Measurements from ENCODE around the gene ANO10. TPM values are rescaled to one million over a fixed set of nuclear protein-coding genes. Genes with fewer than 3 reads are reported as not detected.

The ANO10 gene
- total and polyA plus RNA-seq, 11 donors, result 8.3 to 29.8 (median 15.8) TPM

- no peaks in the 10 kb centered on the region for H3K36me3 ChIP-seq
- no peak for DNase-seq
Measured at GRCh38 chr3:43526956-43527355, 94.9 kb downstream of the ANO10 start.

DNA sequence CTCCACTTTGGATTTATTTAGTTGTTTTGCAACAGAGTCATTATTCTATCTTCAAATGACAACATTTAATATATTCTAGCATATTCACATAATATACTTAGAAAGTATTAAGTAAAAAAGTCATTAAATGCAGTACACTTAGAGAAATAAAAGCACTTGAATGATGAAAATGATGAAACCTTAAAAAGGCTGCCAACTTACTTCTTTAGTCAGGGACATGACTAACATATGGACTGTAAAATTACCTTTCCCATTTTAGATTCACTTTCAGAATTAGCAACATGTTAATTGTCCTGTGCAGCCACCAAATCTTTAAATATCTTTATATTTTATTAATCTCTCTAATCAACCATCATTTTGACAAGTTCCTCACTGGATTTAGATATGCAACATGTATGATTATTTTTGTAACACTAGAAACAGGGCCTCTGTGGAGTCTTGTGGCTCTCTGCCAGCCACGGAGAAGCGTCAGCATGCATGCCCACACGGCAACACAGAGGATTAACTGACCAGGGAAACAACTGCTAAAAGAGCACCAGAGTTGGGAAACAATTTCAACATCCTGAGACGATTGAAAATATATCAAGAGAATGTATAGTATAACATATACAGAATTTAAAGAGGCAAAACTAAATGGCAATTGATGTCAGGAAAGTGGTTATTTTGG is 95.7 kb downstream of the ANO10 start:
- H3K27me3 ChIP-seq, result no peaks in the 10 kb centered on the region
- TF ChIP-seq POLR2A (IDR thresholded peaks at IDR 0.05), result no peak
- TF ChIP-seq, protein P1, sequence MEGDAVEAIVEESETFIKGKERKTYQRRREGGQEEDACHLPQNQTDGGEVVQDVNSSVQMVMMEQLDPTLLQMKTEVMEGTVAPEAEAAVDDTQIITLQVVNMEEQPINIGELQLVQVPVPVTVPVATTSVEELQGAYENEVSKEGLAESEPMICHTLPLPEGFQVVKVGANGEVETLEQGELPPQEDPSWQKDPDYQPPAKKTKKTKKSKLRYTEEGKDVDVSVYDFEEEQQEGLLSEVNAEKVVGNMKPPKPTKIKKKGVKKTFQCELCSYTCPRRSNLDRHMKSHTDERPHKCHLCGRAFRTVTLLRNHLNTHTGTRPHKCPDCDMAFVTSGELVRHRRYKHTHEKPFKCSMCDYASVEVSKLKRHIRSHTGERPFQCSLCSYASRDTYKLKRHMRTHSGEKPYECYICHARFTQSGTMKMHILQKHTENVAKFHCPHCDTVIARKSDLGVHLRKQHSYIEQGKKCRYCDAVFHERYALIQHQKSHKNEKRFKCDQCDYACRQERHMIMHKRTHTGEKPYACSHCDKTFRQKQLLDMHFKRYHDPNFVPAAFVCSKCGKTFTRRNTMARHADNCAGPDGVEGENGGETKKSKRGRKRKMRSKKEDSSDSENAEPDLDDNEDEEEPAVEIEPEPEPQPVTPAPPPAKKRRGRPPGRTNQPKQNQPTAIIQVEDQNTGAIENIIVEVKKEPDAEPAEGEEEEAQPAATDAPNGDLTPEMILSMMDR (IDR thresholded peaks at IDR 0.05), result no peak
- peaks cover 0 to 5% (median 0%) of the 10 kb centered on the region in 12 donors for H3K4me1 ChIP-seq
- intact Hi-C loops (cut with DNase I), result no loop called here
- ATAC-seq, result no peak
- H3K9me3 ChIP-seq, result peaks cover 0 to 11% (median 0%) of the 10 kb centered on the region in 12 donors
- H3K4me3 ChIP-seq, result no peak overlapping the region
- no peak overlapping the region for H3K27ac ChIP-seq
- WGBS, 4 donors, result 78 to 85% (median 84%) methylated on average over 4 of the region's 4 CpGs
- H3K36me3 ChIP-seq, result no peaks in the 10 kb centered on the region
- no peak for DNase-seq

More at GRCh38 chr3:43526956-43527355, 94.9 kb downstream of the ANO10 start:
- Histone ChIP-seq H3K27ac (no peak overlapping the region), H3K9me3 (peaks cover 0 to 11% (median 0%) of the 10 kb centered on the region in 12 donors), H3K4me3 (no peak overlapping the region), H3K4me1 (peaks cover 0 to 5% (median 0%) of the 10 kb centered on the region in 12 donors), H3K27me3 (no peaks in the 10 kb centered on the region)
- TF ChIP-seq POLR2A (IDR thresholded peaks at IDR 0.05), result no peak
- TF ChIP-seq, protein P1 (IDR thresholded peaks at IDR 0.05), result no peak
- intact Hi-C loops (cut with DNase I), result no loop called here
- ATAC-seq, result no peak

DNA sequence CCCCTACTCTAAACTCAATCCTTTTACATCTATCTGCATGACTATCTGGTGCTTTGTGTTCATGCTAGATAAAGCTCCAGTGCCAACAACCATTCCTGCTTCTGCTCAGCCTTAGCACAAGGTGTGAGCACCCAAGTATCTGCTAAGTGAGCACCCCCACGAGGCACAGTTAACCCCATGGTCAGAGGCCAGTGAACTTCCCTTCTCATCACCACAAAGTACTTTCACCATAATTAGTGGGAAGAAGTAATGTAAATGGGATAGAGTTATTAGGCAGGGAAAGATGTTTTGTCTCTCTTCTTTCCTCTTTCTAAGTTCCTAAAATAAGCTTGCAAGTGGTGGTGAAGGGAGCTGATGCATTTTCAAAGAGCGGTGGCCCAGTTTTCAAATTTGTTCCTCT is 96.4 kb downstream of the ANO10 start:
- H3K36me3 ChIP-seq, result peaks cover 0 to 6% (median 0%) of the 10 kb centered on the region in 9 donors
- no peak for TF ChIP-seq POLR2A (IDR thresholded peaks at IDR 0.05)
- TF ChIP-seq, protein P1 (IDR thresholded peaks at IDR 0.05), result no peak
- no peak for ATAC-seq
- H3K4me3 ChIP-seq, result no peak overlapping the region
- H3K27me3 ChIP-seq, result no peaks in the 10 kb centered on the region
- H3K9me3 ChIP-seq, result peaks cover 0 to 11% (median 0%) of the 10 kb centered on the region in 12 donors
- DNase-seq, result no peak
- H3K27ac ChIP-seq, result no peak overlapping the region
- 78 to 92% (median 85%) methylated on average over 2 of the region's 2 CpGs for WGBS, 4 donors
- intact Hi-C loops (cut with DNase I), result no loop called here
- peaks cover 0 to 5% (median 0%) of the 10 kb centered on the region in 12 donors for H3K4me1 ChIP-seq

DNA sequence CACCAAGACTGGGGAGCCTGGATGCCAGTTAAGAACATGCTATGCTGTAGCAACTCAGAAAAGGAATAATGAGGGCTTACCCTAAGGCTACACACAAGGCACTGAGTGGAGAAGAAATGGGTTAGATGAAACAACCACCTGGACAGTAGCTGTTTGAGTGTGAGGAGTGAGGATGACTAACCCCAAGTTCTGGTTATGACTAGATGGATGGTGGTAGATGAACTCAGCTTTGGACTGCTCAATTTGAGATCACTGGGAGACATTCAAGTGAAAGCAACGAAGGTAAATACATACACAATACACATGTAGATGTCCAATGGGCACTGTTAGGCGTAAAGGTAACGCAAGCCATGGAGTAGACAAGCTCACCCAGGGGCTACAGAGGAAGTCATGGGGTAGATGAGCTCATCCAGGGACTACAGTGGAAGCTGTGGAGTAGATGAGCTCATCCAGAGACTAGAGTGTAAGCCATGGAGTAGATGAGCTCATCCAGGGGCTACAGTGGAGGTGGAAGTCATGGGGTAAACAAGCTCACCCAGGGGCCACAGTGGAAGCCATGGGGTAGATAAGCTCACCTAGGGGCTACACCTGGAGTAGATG is 98.3 kb downstream of the ANO10 start:
- Histone ChIP-seq H3K27me3 (no peaks in the 10 kb centered on the region), H3K9me3 (peaks cover 0 to 23% (median 12%) of the 10 kb centered on the region in 12 donors), H3K36me3 (peaks cover 0 to 14% (median 0%) of the 10 kb centered on the region in 9 donors), H3K27ac (no peak overlapping the region), H3K4me1 (peaks cover 0 to 5% (median 0%) of the 10 kb centered on the region in 12 donors), H3K4me3 (no peak overlapping the region)
- ATAC-seq (no peak), DNase-seq (no peak)
- TF ChIP-seq, protein P1 (IDR thresholded peaks at IDR 0.05), result no peak
- TF ChIP-seq POLR2A (IDR thresholded peaks at IDR 0.05), result no peak
- 94 to 100% (median 97%) methylated on average over 3 of the region's 3 CpGs for WGBS, 4 donors
- intact Hi-C loops (cut with DNase I), result no loop called here

Data from heart left ventricle (tissue), 16 donors.